GM23248 (cell line): Measurements from ENCODE around the gene SYNGR1. TPM values are rescaled to one million over a fixed set of nuclear protein-coding genes. Genes with fewer than 3 reads are reported as not detected.
"Not testable (repeated sequence)": the region's sequence is repeated elsewhere in the genome, so short reads cannot be mapped to it uniquely, and the experiment has no call there.

ENCODE experiments used
- DNase-seq: peaks from one replicate; pipeline ENCODE4 v3.0.0-alpha.2; 2015
- H2AFZ ChIP-seq: fragments of 200-600 bp; sonication (generic); 2 replicates; pipeline ENCODE4 v1.6.1; 2016; ENCODE audit warnings: antibody characterized with exemption
- H3F3A ChIP-seq: fragments of 200-600 bp; sonication (generic); 2 replicates; pipeline ENCODE4 v1.6.1; 2016; ENCODE audit warnings: mild to moderate bottlenecking, antibody characterized with exemption, mixed run types; ENCODE audit not compliant: insufficient read depth
- H3K27ac ChIP-seq: fragments of 200-600 bp; sonication (generic); 2 replicates; pipeline ENCODE4 v1.5.1; 2016; ENCODE audit warnings: mild to moderate bottlenecking
- H3K27me3 ChIP-seq: fragments of 200-600 bp; sonication (generic); replicated peaks from 2 replicates; pipeline ENCODE4 v1.6.1; 2016; ENCODE audit warnings: mild to moderate bottlenecking; ENCODE audit not compliant: insufficient read depth
- H3K36me3 ChIP-seq: fragments of 200-600 bp; sonication (generic); 2 replicates; pipeline ENCODE4 v1.6.1; 2016; ENCODE audit warnings: low read depth, mild to moderate bottlenecking
- H3K4me1 ChIP-seq: fragments of 200-600 bp; sonication (generic); 2 replicates; pipeline ENCODE4 v1.6.1; 2016; ENCODE audit warnings: mild to moderate bottlenecking; ENCODE audit not compliant: insufficient read depth
- H3K4me2 ChIP-seq: fragments of 200-600 bp; sonication (generic); one replicate; pipeline ENCODE4 v1.6.1; 2016; ENCODE audit warnings: mild to moderate bottlenecking; ENCODE audit not compliant: unreplicated experiment
- H3K4me3 ChIP-seq: fragments of 200-600 bp; sonication (generic); 2 replicates; pipeline ENCODE4 v1.5.1; 2016; ENCODE audit warnings: mild to moderate bottlenecking
- H3K79me2 ChIP-seq: fragments of 200-600 bp; sonication (generic); 2 replicates; pipeline ENCODE4 v1.6.1; 2016; ENCODE audit warnings: mild to moderate bottlenecking; ENCODE audit not compliant: insufficient read depth
- H3K9ac ChIP-seq: fragments of 200-600 bp; sonication (generic); 2 replicates; pipeline ENCODE4 v1.6.1; 2016; ENCODE audit warnings: mild to moderate bottlenecking
- H3K9me2 ChIP-seq: fragments of 200-600 bp; sonication (generic); 2 replicates; pipeline ENCODE4 v1.6.1; 2016; ENCODE audit warnings: mixed run types, mild to moderate bottlenecking, moderate library complexity; ENCODE audit not compliant: insufficient read depth
- H3K9me3 ChIP-seq: fragments of 200-600 bp; sonication (generic); one replicate; pipeline ENCODE4 v1.6.1; 2017; ENCODE audit warnings: low read depth
- H4K20me1 ChIP-seq: fragments of 200-600 bp; sonication (generic); 2 replicates; pipeline ENCODE4 v1.6.0; 2016; ENCODE audit not compliant: insufficient read depth
- EZH2 ChIP-seq: fragments of 200-600 bp; sonication (generic); IDR thresholded peaks from 2 replicates; pipeline ENCODE4 v1.6.1; 2018; ENCODE audit warnings: antibody characterized with exemption, mild to moderate bottlenecking; ENCODE audit not compliant: insufficient read depth, poor library complexity, severe bottlenecking
- EZH2phosphoT487 ChIP-seq: fragments of 200-600 bp; sonication (generic); IDR thresholded peaks from 2 replicates; pipeline ENCODE4 v1.6.1; 2018; ENCODE audit warnings: antibody characterized with exemption, moderate library complexity, mild to moderate bottlenecking, low read depth; ENCODE audit not compliant: insufficient read depth
- WGBS, 2 experiments: methylation state at CpG; one replicate each; pipeline ENCODE4 v1.1.6; 2015 to 2017; ENCODE audit warnings: low lambda C conversion rate in 2 of 2, low coverage in 1 of 2; ENCODE audit errors: missing lambda C conversion rate in 2 of 2; 5-methylcytosine and 5-hydroxymethylcytosine counted together
- in situ Hi-C: fragments of 300-500 bp; cut with MboI; formaldehyde crosslinking; loops from 2 replicates; pipeline ENCODE4 v1.15.0; 2020
- polyA plus RNA-seq: library from polyadenylated mRNA; unstranded; fragments of >200 nt; fragmentation: Nextera tagmentation; extraction: Ambion mirVana; gene quantifications from 2 replicates; pipeline ENCODE4 v1.2.1, GENCODE V29; 2016
- total RNA-seq: library from RNA; depleted of rRNA; stranded (reverse); fragments of >200 nt; shearing (Covaris generic); gene quantifications from 2 replicates; pipeline ENCODE4 v1.2.3, GENCODE V29; 2014

The SYNGR1 gene
- total and polyA plus RNA-seq, 2 experiments from 2014 or later = 6.1 to 23.2 TPM

GRCh38 chr22:39352306-39352891, 2.6 kb downstream of the SYNGR1 start:
- Histone ChIP-seq H3F3A (no peaks in the 10 kb centered on the region), H3K4me2 (no peak overlapping the region), H3K27ac (no peak overlapping the region), H3K9ac (no peak overlapping the region), H4K20me1 (no peaks in the 10 kb centered on the region), H3K9me3 (no peaks in the 10 kb centered on the region), H3K9me2 (no peaks in the 10 kb centered on the region), H3K4me3 (no peak overlapping the region), H3K27me3 (no peaks in the 10 kb centered on the region), H3K79me2 (no peaks in the 10 kb centered on the region), H3K36me3 (no peaks in the 10 kb centered on the region), H2AFZ (no peak overlapping the region), H3K4me1 (no peaks in the 10 kb centered on the region; the same call in 1 of the 2 replicates)
- WGBS, 2 experiments = 82 to 83% methylated on average over 7 of the region's 7 CpGs
- in situ Hi-C loops = no loop called here
- DNase-seq = no peak
- no peak for TF ChIP-seq EZH2phosphoT487
- TF ChIP-seq EZH2 = no peak

- no peaks in the 10 kb centered on the region for H3K36me3 ChIP-seq
- H3K4me1 ChIP-seq = no peaks in the 10 kb centered on the region; the same call in 1 of the 2 replicates
- H3K4me3 ChIP-seq = no peak overlapping the region
- TF ChIP-seq EZH2 (no peak), EZH2phosphoT487 (no peak)
- no peak overlapping the region for H3K27ac ChIP-seq
- H2AFZ ChIP-seq = no peak overlapping the region
- no peaks in the 10 kb centered on the region for H4K20me1 ChIP-seq
- no peak overlapping the region for H3K4me2 ChIP-seq
- no peaks in the 10 kb centered on the region for H3K79me2 ChIP-seq
- 50% methylated on average over 9 of the region's 9 CpGs for WGBS, 2 experiments
- H3K27me3 ChIP-seq = no peaks in the 10 kb centered on the region
- no peaks in the 10 kb centered on the region for H3K9me3 ChIP-seq
- no peaks in the 10 kb centered on the region for H3K9me2 ChIP-seq
- in situ Hi-C loops = no loop called here
- no peaks in the 10 kb centered on the region for H3F3A ChIP-seq
- DNase-seq = peak; percentile 36
- no peak overlapping the region for H3K9ac ChIP-seq
Observed at GRCh38 chr22:39353346-39353745, 3.6 kb downstream of the SYNGR1 start.

DNA sequence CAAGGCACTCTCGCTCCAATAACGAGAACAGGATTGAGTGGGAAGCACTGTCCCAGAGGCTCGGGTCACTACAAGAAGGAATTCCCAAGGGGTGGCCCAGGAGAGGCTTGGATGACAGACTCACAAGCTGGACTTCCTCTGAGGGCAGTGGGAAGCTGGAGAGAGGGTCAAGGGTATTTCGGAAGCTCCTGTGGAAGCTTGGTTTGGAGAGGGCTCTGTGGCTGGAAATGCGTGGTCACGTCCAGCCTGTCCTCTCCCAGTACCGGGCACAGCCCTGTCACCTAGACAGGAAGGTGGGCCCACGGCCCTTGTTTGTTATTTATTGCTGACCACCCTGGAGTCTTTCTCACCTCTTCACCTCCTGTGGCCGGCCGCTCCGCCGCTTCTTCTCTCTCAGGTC, 5.3 kb downstream of the SYNGR1 start:
- H3K9ac ChIP-seq = no peak overlapping the region
- in situ Hi-C loops = no loop called here
- no peaks in the 10 kb centered on the region for H3K79me2 ChIP-seq
- no peak overlapping the region for H3K27ac ChIP-seq
- H2AFZ ChIP-seq = no peak overlapping the region
- H3K36me3 ChIP-seq = no peaks in the 10 kb centered on the region
- H3K9me2 ChIP-seq = no peaks in the 10 kb centered on the region
- H3F3A ChIP-seq = no peaks in the 10 kb centered on the region
- H3K9me3 ChIP-seq = no peaks in the 10 kb centered on the region
- 88 to 91% methylated on average over 12 of the region's 12 CpGs for WGBS, 2 experiments
- H3K4me1 ChIP-seq = no peaks in the 10 kb centered on the region; the same call in 1 of the 2 replicates
- H3K4me3 ChIP-seq = no peak overlapping the region
- H4K20me1 ChIP-seq = no peaks in the 10 kb centered on the region
- no peak overlapping the region for H3K4me2 ChIP-seq
- no peaks in the 10 kb centered on the region for H3K27me3 ChIP-seq
- TF ChIP-seq EZH2phosphoT487 = no peak
- no peak for TF ChIP-seq EZH2
- no peak for DNase-seq

GRCh38 chr22:39355805-39356204, 6.0 kb downstream of the SYNGR1 start:
- H2AFZ ChIP-seq, H3K4me2 ChIP-seq, H3K27ac ChIP-seq, H3K4me1 ChIP-seq, H3K9me2 ChIP-seq, H3K36me3 ChIP-seq, H3K27me3 ChIP-seq, H3K79me2 ChIP-seq, H3K9ac ChIP-seq, H4K20me1 ChIP-seq, DNase-seq, H3K9me3 ChIP-seq, H3F3A ChIP-seq, H3K4me3 ChIP-seq, in situ Hi-C loops: not testable (repeated sequence)
- 94 to 96% methylated on average over 10 to 13 of the region's 14 CpGs for WGBS, 2 experiments

DNA sequence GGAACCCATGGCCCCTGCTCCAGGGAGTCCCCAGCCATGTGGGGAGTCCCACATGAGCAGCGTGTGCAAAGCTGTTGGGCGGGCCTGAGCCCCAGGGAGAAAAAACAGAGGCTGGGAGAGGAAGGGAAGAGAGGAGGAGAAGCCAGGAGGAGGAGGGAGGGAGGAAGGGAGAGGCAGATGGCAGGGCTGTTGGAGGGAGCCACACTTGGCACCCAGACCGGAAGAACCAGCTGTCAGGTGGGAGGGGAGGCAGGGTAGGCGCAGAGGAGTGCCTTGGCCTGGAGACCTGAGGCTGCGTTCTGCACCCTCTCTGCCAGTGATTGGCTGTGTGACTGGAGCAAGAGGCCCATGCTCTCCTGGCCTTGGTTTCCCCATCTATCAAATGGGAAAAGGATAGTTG, 6.7 kb downstream of the SYNGR1 start:
- no peaks in the 10 kb centered on the region for H3F3A ChIP-seq
- no peak overlapping the region for H3K27ac ChIP-seq
- 73 to 79% methylated on average over 5 of the region's 5 CpGs for WGBS, 2 experiments
- H4K20me1 ChIP-seq = no peaks in the 10 kb centered on the region
- DNase-seq = no peak
- TF ChIP-seq EZH2phosphoT487 (no peak), EZH2 (no peak)
- H3K9ac ChIP-seq = no peak overlapping the region
- H3K9me2 ChIP-seq = no peaks in the 10 kb centered on the region
- no peak overlapping the region for H3K4me2 ChIP-seq
- H3K79me2 ChIP-seq = no peaks in the 10 kb centered on the region
- in situ Hi-C loops = no loop called here
- H3K4me1 ChIP-seq = no peaks in the 10 kb centered on the region; the same call in 1 of the 2 replicates
- H3K36me3 ChIP-seq = no peaks in the 10 kb centered on the region
- no peak overlapping the region for H2AFZ ChIP-seq
- H3K27me3 ChIP-seq = no peaks in the 10 kb centered on the region
- no peaks in the 10 kb centered on the region for H3K9me3 ChIP-seq
- H3K4me3 ChIP-seq = no peak overlapping the region

GRCh38 chr22:39357110-39358108, 7.6 kb downstream of the SYNGR1 start:
- H3K79me2 ChIP-seq, DNase-seq, H3K27me3 ChIP-seq, H3K4me3 ChIP-seq, H3K9me2 ChIP-seq, H3K9ac ChIP-seq, H3F3A ChIP-seq, H3K27ac ChIP-seq, in situ Hi-C loops, H3K4me2 ChIP-seq, H3K9me3 ChIP-seq, H4K20me1 ChIP-seq, H3K4me1 ChIP-seq, H3K36me3 ChIP-seq, H2AFZ ChIP-seq: not testable (repeated sequence)
- WGBS, 2 experiments = 86 to 90% methylated on average over 15 to 25 of the region's 53 CpGs
